PC-9 (cell line): ENCODE data around the gene PLAU. TPM values are rescaled to one million over a fixed set of nuclear protein-coding genes. Genes with fewer than 3 reads are reported as not detected.

ENCODE experiments used
- BruUV-seq: library from RNA; stranded (reverse); fragments of 400-500 nt; replicated peaks from 2 replicates; lab custom pipeline; 2021; lab: Mats Ljungman, UMichigan
- CTCF ChIA-PET: fragments of 300-600 bp; sonication (Branson Sonifier 250); formaldehyde crosslinking; loops from one replicate; lab custom pipeline; 2022; ENCODE audit warnings: antibody characterized with exemption; lab: Charles Lee
- POLR2A ChIA-PET: fragments of 300-600 bp; sonication (Branson Sonifier 250); formaldehyde crosslinking; loops from one replicate; lab custom pipeline; 2022; ENCODE audit warnings: antibody characterized with exemption; ENCODE audit not compliant: unreplicated experiment; lab: Charles Lee
- DNase-seq, 2 experiments: peaks; one replicate each; pipeline versions ENCODE4 v3.0.0 to v3.0.0-alpha.2; 2015 to 2022; ENCODE audit warnings: mixed read lengths in 1 of 2
- H2AFZ ChIP-seq: fragments of 200-600 bp; sonication (generic); 2 replicates; pipeline ENCODE4 v1.8.1; 2017; ENCODE audit warnings: antibody characterized with exemption
- H3F3A ChIP-seq: fragments of 200-600 bp; sonication (generic); 2 replicates; pipeline ENCODE4 v1.8.1; 2017; ENCODE audit warnings: antibody characterized with exemption, mild to moderate bottlenecking, low read depth; ENCODE audit not compliant: insufficient read depth
- H3K27ac ChIP-seq: fragments of 200-600 bp; sonication (generic); 2 replicates; pipeline ENCODE4 v1.6.1; 2016; ENCODE audit warnings: mixed run types
- H3K27me3 ChIP-seq: fragments of 200-600 bp; sonication (generic); 2 replicates; pipeline ENCODE4 v1.6.1; 2016; ENCODE audit warnings: low read depth, mixed run types; ENCODE audit not compliant: insufficient read depth
- H3K36me3 ChIP-seq: fragments of 200-600 bp; sonication (generic); 2 replicates; pipeline ENCODE4 v1.6.1; 2016; ENCODE audit warnings: low read depth, mixed run types
- H3K4me1 ChIP-seq: fragments of 200-600 bp; sonication (generic); replicated peaks from 2 replicates; pipeline ENCODE4 v1.6.1; 2016; ENCODE audit warnings: mixed run types; ENCODE audit not compliant: insufficient read depth
- H3K4me2 ChIP-seq: fragments of 200-600 bp; sonication (generic); 2 replicates; pipeline ENCODE4 v1.6.1; 2017; ENCODE audit warnings: mixed run types
- H3K4me3 ChIP-seq: fragments of 200-600 bp; sonication (generic); 2 replicates; pipeline ENCODE4 v1.6.1; 2016; ENCODE audit warnings: mixed run types
- H3K79me2 ChIP-seq: fragments of 200-600 bp; sonication (generic); 2 replicates; pipeline ENCODE4 v1.6.1; 2017; ENCODE audit warnings: low read depth, mixed run types
- H3K9me2 ChIP-seq: fragments of 200-600 bp; sonication (generic); 2 replicates; pipeline ENCODE4 v1.8.1; 2017; ENCODE audit warnings: mild to moderate bottlenecking; ENCODE audit not compliant: insufficient read depth
- H3K9me3 ChIP-seq: fragments of 200-600 bp; sonication (generic); 2 replicates; pipeline ENCODE4 v1.8.1; 2016; ENCODE audit warnings: low read depth; ENCODE audit not compliant: insufficient read depth
- H4K20me1 ChIP-seq: fragments of 200-600 bp; sonication (generic); 2 replicates; pipeline ENCODE4 v1.8.1; 2017; ENCODE audit not compliant: insufficient read depth
- EZH2 ChIP-seq: fragments of 200-600 bp; sonication (generic); IDR thresholded peaks from 2 replicates; pipeline ENCODE4 v1.8.0; 2017; ENCODE audit warnings: antibody characterized with exemption, low read depth
- intact Hi-C: fragments of 100-400 bp; cut with micrococcal nuclease; formaldehyde crosslinking; loops from one replicate; pipeline ENCODE4 v1.10.0; 2022; ENCODE audit not compliant: unreplicated experiment
- total RNA-seq: library from RNA; stranded (reverse); gene quantifications from 2 replicates; pipeline ENCODE4 v1.2.3, GENCODE V29; 2021
- TF ChIP-seq, protein P1 (sequence below): fragments of 200-600 bp; sonication (generic); conservative IDR thresholded peaks from 2 replicates; pipeline ENCODE4 v1.6.1; 2017; ENCODE audit warnings: mixed run types, antibody characterized with exemption, mild to moderate bottlenecking, moderate library complexity

Gene PLAU
- total RNA-seq, 1 experiment from 2014 or later: 90.3 TPM

DNA sequence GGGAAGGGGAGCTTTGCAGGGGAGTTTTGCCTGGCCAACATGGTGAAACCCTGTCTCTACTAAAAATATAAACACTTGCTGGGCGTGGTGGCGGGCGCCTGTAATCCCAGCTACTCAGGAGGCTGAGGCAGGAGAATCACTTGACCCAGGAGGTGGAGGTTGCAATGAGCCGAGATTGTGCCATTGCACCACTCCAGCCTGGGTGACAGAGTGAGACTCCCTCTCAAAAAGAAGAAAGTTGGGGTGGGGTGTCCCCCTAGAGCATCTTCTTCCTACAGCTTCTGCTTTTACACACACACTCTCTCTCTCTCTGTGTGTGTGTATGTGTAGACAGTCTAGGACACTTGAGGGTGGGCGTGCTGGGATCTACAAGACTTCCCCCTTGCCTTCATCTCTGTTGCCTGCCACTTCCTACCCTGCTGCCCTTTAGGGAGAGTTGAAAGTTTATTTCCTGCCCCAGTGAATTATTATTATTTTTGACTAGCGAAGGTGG lies 21.7 kb downstream of the PLAU start:
- ChIA-PET CTCF (interaction anchor here (0.5 to 1.9 kb wide), 6 partner anchors 8 to 1614 kb away, joined by 3 to 11 read pairs (median 6); no protein-coding TSS in a partner anchor), POLR2A (interaction anchor here (0.6 to 1.9 kb wide), 9 partner anchors 13 to 1123 kb away, joined by 3 to 15 read pairs (median 4); partner anchors contain the start of gene VCL)
- no peaks in the 10 kb centered on the region for H3K36me3 ChIP-seq
- H3K79me2 ChIP-seq: no peaks in the 10 kb centered on the region
- DNase-seq: no peak
- no peak overlapping the region for H2AFZ ChIP-seq
- H3K27ac ChIP-seq: peak overlapping the region; percentile 97
- TSS peak; percentile 90 for BruUV-seq
- peaks cover 49% of the 10 kb centered on the region for H3K4me1 ChIP-seq
- no peaks in the 10 kb centered on the region for H4K20me1 ChIP-seq
- H3K9me2 ChIP-seq: no peaks in the 10 kb centered on the region
- no peaks in the 10 kb centered on the region for H3K27me3 ChIP-seq
- no peaks in the 10 kb centered on the region for H3K9me3 ChIP-seq
- H3K4me3 ChIP-seq: no peak overlapping the region; the same call in 1 of the 2 replicates
- intact Hi-C loops: loop anchor here (1.0 kb wide), 3 partner anchors 23 to 44 kb away; no protein-coding TSS in a partner anchor
- H3F3A ChIP-seq: peaks cover 23% of the 10 kb centered on the region
- H3K4me2 ChIP-seq: peak overlapping the region; percentile 62
- TF ChIP-seq, protein P1, sequence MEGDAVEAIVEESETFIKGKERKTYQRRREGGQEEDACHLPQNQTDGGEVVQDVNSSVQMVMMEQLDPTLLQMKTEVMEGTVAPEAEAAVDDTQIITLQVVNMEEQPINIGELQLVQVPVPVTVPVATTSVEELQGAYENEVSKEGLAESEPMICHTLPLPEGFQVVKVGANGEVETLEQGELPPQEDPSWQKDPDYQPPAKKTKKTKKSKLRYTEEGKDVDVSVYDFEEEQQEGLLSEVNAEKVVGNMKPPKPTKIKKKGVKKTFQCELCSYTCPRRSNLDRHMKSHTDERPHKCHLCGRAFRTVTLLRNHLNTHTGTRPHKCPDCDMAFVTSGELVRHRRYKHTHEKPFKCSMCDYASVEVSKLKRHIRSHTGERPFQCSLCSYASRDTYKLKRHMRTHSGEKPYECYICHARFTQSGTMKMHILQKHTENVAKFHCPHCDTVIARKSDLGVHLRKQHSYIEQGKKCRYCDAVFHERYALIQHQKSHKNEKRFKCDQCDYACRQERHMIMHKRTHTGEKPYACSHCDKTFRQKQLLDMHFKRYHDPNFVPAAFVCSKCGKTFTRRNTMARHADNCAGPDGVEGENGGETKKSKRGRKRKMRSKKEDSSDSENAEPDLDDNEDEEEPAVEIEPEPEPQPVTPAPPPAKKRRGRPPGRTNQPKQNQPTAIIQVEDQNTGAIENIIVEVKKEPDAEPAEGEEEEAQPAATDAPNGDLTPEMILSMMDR: no peak
- no peak for TF ChIP-seq EZH2

DNA sequence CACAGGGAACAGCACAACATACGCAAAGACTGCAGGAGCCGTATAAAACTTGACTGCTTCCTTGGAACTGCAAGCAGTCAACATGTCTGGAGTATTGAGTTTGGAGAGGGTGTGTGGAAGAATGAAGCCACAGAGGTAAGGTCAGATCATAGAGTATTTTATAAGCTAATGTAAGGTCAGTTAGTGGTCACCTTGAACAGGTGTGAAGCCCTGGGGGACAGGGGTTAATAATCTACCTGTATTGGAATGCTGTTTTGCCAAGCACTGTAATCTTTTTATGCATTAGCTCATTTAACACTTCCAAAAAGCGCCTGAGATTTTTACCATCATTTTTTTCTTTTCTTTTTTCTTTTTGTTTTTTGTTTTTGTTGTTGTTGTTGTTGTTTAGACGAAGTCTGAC lies 23.1 kb downstream of the PLAU start:
- H3K9me2 ChIP-seq: no peaks in the 10 kb centered on the region
- H3K4me1 ChIP-seq: peaks cover 61% of the 10 kb centered on the region
- H4K20me1 ChIP-seq: no peaks in the 10 kb centered on the region
- no peaks in the 10 kb centered on the region for H3K27me3 ChIP-seq
- peak overlapping the region; percentile 97 for H3K27ac ChIP-seq
- H3K4me3 ChIP-seq: no peak overlapping the region
- no peaks in the 10 kb centered on the region for H3K36me3 ChIP-seq
- ChIA-PET CTCF (interaction anchor here (1.1 kb wide), 1 partner anchor 48 kb away, joined by 3 read pairs; no protein-coding TSS in a partner anchor), POLR2A (no interaction called here)
- no peaks in the 10 kb centered on the region for H3K79me2 ChIP-seq
- H2AFZ ChIP-seq: no peak overlapping the region
- H3K4me2 ChIP-seq: no peak overlapping the region
- H3K9me3 ChIP-seq: no peaks in the 10 kb centered on the region
- no peak for TF ChIP-seq EZH2
- TF ChIP-seq, protein P1: no peak
- peaks cover 29% of the 10 kb centered on the region for H3F3A ChIP-seq
- DNase-seq: no peak
- intact Hi-C loops: no loop called here
- no TSS peak for BruUV-seq

DNA sequence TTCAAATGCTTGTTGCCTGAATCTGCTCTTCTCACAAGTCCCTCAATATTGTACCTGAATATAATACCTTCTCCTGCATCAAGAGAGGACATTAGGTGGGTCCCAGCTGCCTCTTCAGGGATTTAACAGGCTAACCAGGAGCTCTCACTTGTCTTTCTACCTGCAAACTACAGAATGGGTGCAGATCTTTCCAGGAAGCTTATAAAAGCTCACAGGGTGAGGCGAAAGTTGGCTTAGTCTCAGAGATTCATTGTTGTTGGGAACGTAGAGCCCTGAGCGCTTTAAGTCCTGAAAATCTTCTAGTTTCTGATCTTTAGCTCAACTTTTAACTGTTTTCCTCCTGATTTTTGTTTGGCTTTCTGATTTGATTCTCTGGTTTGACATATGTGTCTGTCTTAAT lies 25.0 kb downstream of the PLAU start:
- Histone ChIP-seq H4K20me1 (no peaks in the 10 kb centered on the region), H3K4me1 (peaks cover 63% of the 10 kb centered on the region), H3K4me2 (no peak overlapping the region), H3K4me3 (no peak overlapping the region), H3K27ac (peak overlapping the region; percentile 37), H3F3A (peaks cover 29% of the 10 kb centered on the region), H3K9me3 (no peaks in the 10 kb centered on the region), H3K79me2 (no peaks in the 10 kb centered on the region), H3K9me2 (no peaks in the 10 kb centered on the region), H3K36me3 (no peaks in the 10 kb centered on the region), H3K27me3 (no peaks in the 10 kb centered on the region), H2AFZ (no peak overlapping the region)
- TF ChIP-seq, protein P1: no peak
- no peak for TF ChIP-seq EZH2
- intact Hi-C loops: no loop called here
- POLR2A ChIA-PET: interaction anchor here (0.6 to 0.7 kb wide), 3 partner anchors 38 to 207 kb away, joined by 3 to 7 read pairs (median 5); no protein-coding TSS in a partner anchor
- DNase-seq: no peak
- BruUV-seq: no TSS peak
- CTCF ChIA-PET: no interaction called here
